Endothelial cell of umbilical vein (primary cell): ENCODE data around the gene SPACA6. TPM values are rescaled to one million over a fixed set of nuclear protein-coding genes. Genes with fewer than 3 reads are reported as not detected.

Experiments used
- BruUV-seq: library from RNA; stranded (reverse); fragments of 400-500 nt; replicated peaks from 2 replicates; lab custom pipeline; 2021; lab: Mats Ljungman, UMichigan
- CTCF ChIA-PET: fragments of 300-600, 350-600 bp; sonication (Branson Sonifier 250); formaldehyde crosslinking; loops from one replicate; lab custom pipeline; 2021; ENCODE audit warnings: antibody characterized with exemption, inconsistent platforms; lab: Charles Lee
- POLR2A ChIA-PET: fragments of 300-600, 350-600 bp; sonication (Branson Sonifier 250); formaldehyde crosslinking; loops from one replicate; lab custom pipeline; 2021; ENCODE audit warnings: antibody characterized with exemption, inconsistent platforms; lab: Charles Lee
- DNase-seq: peaks from one replicate; pipeline ENCODE4 v3.0.0-alpha.2; 2011; ENCODE audit warnings: low read depth, low spot score
- FAIRE-seq: peaks from 2 replicates; lab custom pipeline; 2011; peaks lifted over from hg19 to GRCh38; lab: Jason Lieb, UNC
- H2AFZ ChIP-seq: 2 replicates; pipeline ENCODE4 v1.6.0; 2012; ENCODE audit warnings: low read depth, low read length, control low read depth, inconsistent platforms
- H3K27ac ChIP-seq: 2 replicates; pipeline ENCODE4 v1.5.1; 2011; ENCODE audit warnings: low read depth, mild to moderate bottlenecking, control low read depth, low read length, moderate library complexity; ENCODE audit not compliant: insufficient read depth
- H3K27me3 ChIP-seq, 2 experiments: 2 replicates each; pipeline versions ENCODE4 v1.6.0 to v1.6.1; 2011; ENCODE audit warnings: low read length in 2 of 2, mixed read lengths in 1 of 2; ENCODE audit not compliant: control insufficient read depth in 2 of 2, insufficient read depth in 2 of 2
- H3K36me3 ChIP-seq, 2 experiments: 2 replicates in 1 of 2; 3 replicates in 1 of 2; pipeline ENCODE4 v1.5.1; 2011; ENCODE audit warnings: low read length in 2 of 2, mild to moderate bottlenecking in 1 of 2, moderate library complexity in 1 of 2; ENCODE audit not compliant: control insufficient read depth in 2 of 2, insufficient read depth in 2 of 2; ENCODE audit errors: extremely low read depth in 1 of 2
- H3K4me1 ChIP-seq: 3 replicates; pipeline ENCODE4 v1.5.1; 2011; ENCODE audit warnings: mild to moderate bottlenecking, low read length; ENCODE audit not compliant: control insufficient read depth, insufficient read depth; ENCODE audit errors: extremely low read depth
- H3K4me2 ChIP-seq: 2 replicates; pipeline ENCODE4 v1.6.1; 2011; ENCODE audit warnings: low read length, control low read depth, mixed read lengths; ENCODE audit not compliant: insufficient read depth
- H3K4me3 ChIP-seq, 3 experiments: fragments of 200-600 bp in 1 of 3; sonication (generic), shearing (Covaris generic) in 1 of 3; replicated peaks in 1 of 3; 2 replicates each; pipeline ENCODE4 v1.5.1; 2011 to 2016; ENCODE audit warnings: control low read depth in 3 of 3, low read length in 3 of 3, mild to moderate bottlenecking in 2 of 3, inconsistent platforms in 1 of 3, low read depth in 1 of 3, moderate library complexity in 1 of 3; ENCODE audit not compliant: insufficient read depth in 1 of 3
- H3K79me2 ChIP-seq: 2 replicates; pipeline ENCODE4 v1.6.0; 2012; ENCODE audit warnings: low read length, inconsistent platforms; ENCODE audit not compliant: control insufficient read depth, insufficient read depth
- H3K9ac ChIP-seq: replicated peaks from 2 replicates; pipeline ENCODE3; 2011; ENCODE audit warnings: low read length, control low read depth; ENCODE audit not compliant: insufficient read depth; ENCODE audit errors: extremely low read depth
- H3K9me1 ChIP-seq: replicated peaks from 3 replicates; pipeline ENCODE4 v1.6.0; 2011; ENCODE audit warnings: mild to moderate bottlenecking, low read length; ENCODE audit not compliant: control insufficient read depth, insufficient read depth; ENCODE audit errors: extremely low read depth
- H3K9me3 ChIP-seq: replicated peaks from 2 replicates; pipeline ENCODE4 v1.5.1; 2012; ENCODE audit warnings: low read length, inconsistent platforms; ENCODE audit not compliant: control insufficient read depth, insufficient read depth
- H4K20me1 ChIP-seq: replicated peaks from 2 replicates; pipeline ENCODE3; 2011; ENCODE audit warnings: mild to moderate bottlenecking, low read length; ENCODE audit not compliant: control insufficient read depth, insufficient read depth; ENCODE audit errors: extremely low read depth
- EZH2 ChIP-seq: IDR thresholded peaks from 2 replicates; pipeline ENCODE4 v1.6.1; 2012; ENCODE audit warnings: borderline replicate concordance, low read depth, mild to moderate bottlenecking, moderate library complexity, low read length, inconsistent platforms; ENCODE audit not compliant: severe bottlenecking
- FOS ChIP-seq: IDR thresholded peaks from 2 replicates; pipeline ENCODE4 v1.6.1; 2011; ENCODE audit warnings: mild to moderate bottlenecking, low read length, moderate library complexity, borderline replicate concordance; ENCODE audit not compliant: insufficient read depth
- GATA2 ChIP-seq: IDR thresholded peaks from 2 replicates; pipeline ENCODE4 v1.7.0; 2011; ENCODE audit warnings: low read depth, mild to moderate bottlenecking, moderate library complexity, mixed read lengths, low read length; ENCODE audit not compliant: insufficient read length, insufficient read depth
- JUN ChIP-seq: IDR thresholded peaks from 2 replicates; pipeline ENCODE4 v1.6.1; 2011; ENCODE audit warnings: borderline replicate concordance, low read depth; ENCODE audit not compliant: insufficient read length, insufficient read depth
- MAX ChIP-seq: IDR thresholded peaks from 2 replicates; pipeline ENCODE4 v1.6.1; 2011; ENCODE audit not compliant: insufficient read depth, insufficient read length
- MYC ChIP-seq: IDR thresholded peaks from one replicate; pipeline ENCODE4 v1.6.1; 2011; ENCODE audit warnings: mild to moderate bottlenecking, low read depth, low read length
- POLR2A ChIP-seq: IDR thresholded peaks from 2 replicates; pipeline ENCODE4 v1.6.1; 2012; ENCODE audit warnings: low read depth, mild to moderate bottlenecking, control low read depth, low read length
- POLR2AphosphoS5 ChIP-seq: IDR thresholded peaks from 2 replicates; pipeline ENCODE4 v1.6.1; 2012; ENCODE audit warnings: low read depth, mild to moderate bottlenecking, control low read depth, low read length, moderate library complexity; ENCODE audit not compliant: insufficient read depth
- dilution Hi-C: fragments of 300-500 bp; cut with MboI; formaldehyde crosslinking; loops from one replicate; pipeline ENCODE4 v1.15.0; 2019; ENCODE audit warnings: low sequenced_read_pairs; ENCODE audit not compliant: extremely low pct_ligation_motif_present
- intact Hi-C: fragments of 100-400 bp; cut with micrococcal nuclease; formaldehyde crosslinking; loops from one replicate; pipeline ENCODE4 v1.10.0; 2022
- polyA plus RNA-seq, 4 experiments: library from polyadenylated mRNA; depleted of rRNA in 3 of 4; stranded (reverse) in 3 of 4; unstranded in 1 of 4; fragments of >200 nt; gene quantifications; 2 replicates each; pipeline versions ENCODE4 v1.2.1 to v1.2.3, GENCODE V29; 2011 to 2012; ENCODE audit warnings: missing spikeins in 1 of 4
- total RNA-seq: library from RNA; stranded (reverse); gene quantifications from 2 replicates; pipeline ENCODE4 v1.2.3, GENCODE V29; 2021
- TF ChIP-seq, protein P1 (sequence below), 2 donors: IDR thresholded peaks; 1 replicate in 1 of 2; 2 replicates in 1 of 2; pipeline ENCODE4 v1.5.1; 2011; ENCODE audit warnings: low read length in 2 of 2, mild to moderate bottlenecking in 2 of 2, moderate library complexity in 2 of 2, control low read depth in 1 of 2, inconsistent platforms in 1 of 2, low read depth in 1 of 2; ENCODE audit not compliant: insufficient read depth in 1 of 2; ENCODE audit errors: extremely low read depth in 1 of 2

SPACA6 gene
- total and polyA plus RNA-seq, 2 donors (not counting 3 experiments of a cell fraction or from before 2014, with no cell fraction given), result 11.9 to 41.1 TPM

GRCh38 chr19:51694318-51695085 lies 1.4 kb downstream of the SPACA6 start:
- ChIA-PET CTCF (no interaction called here), POLR2A (no interaction called here)
- Histone ChIP-seq H4K20me1 (peaks cover 5% of the 10 kb centered on the region), H3K4me1 (peaks cover 10% of the 10 kb centered on the region), H2AFZ (no peak overlapping the region), H3K27ac (no peak overlapping the region), H3K79me2 (peaks cover 74% of the 10 kb centered on the region), H3K9me1 (no peaks in the 10 kb centered on the region), H3K4me3 (no peak overlapping the region), H3K27me3 (no peaks in the 10 kb centered on the region), H3K4me2 (no peak overlapping the region), H3K36me3 (peaks cover 17 to 46% of the 10 kb centered on the region in 2 experiments), H3K9ac (no peak overlapping the region), H3K9me3 (no peaks in the 10 kb centered on the region)
- intact Hi-C loops, result no loop called here
- no peak for TF ChIP-seq MYC
- no peak for TF ChIP-seq POLR2AphosphoS5
- TF ChIP-seq MAX, result no peak
- DNase-seq (no peak), FAIRE-seq (no peak)
- dilution Hi-C loops, result no loop called here
- BruUV-seq, result no TSS peak

GRCh38 chr19:51695088-51695487 lies 2.0 kb downstream of the SPACA6 start:
- no peak for FAIRE-seq
- Histone ChIP-seq H3K27me3 (no peaks in the 10 kb centered on the region), H4K20me1 (peaks cover 5% of the 10 kb centered on the region), H2AFZ (no peak overlapping the region), H3K9me1 (no peaks in the 10 kb centered on the region), H3K27ac (no peak overlapping the region), H3K79me2 (peaks cover 68% of the 10 kb centered on the region), H3K9me3 (no peaks in the 10 kb centered on the region), H3K4me2 (no peak overlapping the region), H3K9ac (no peak overlapping the region), H3K4me3 (no peak overlapping the region), H3K4me1 (peaks cover 10% of the 10 kb centered on the region), H3K36me3 (peaks cover 18 to 46% of the 10 kb centered on the region in 2 experiments)
- dilution Hi-C loops, result no loop called here
- TF ChIP-seq, protein P1, sequence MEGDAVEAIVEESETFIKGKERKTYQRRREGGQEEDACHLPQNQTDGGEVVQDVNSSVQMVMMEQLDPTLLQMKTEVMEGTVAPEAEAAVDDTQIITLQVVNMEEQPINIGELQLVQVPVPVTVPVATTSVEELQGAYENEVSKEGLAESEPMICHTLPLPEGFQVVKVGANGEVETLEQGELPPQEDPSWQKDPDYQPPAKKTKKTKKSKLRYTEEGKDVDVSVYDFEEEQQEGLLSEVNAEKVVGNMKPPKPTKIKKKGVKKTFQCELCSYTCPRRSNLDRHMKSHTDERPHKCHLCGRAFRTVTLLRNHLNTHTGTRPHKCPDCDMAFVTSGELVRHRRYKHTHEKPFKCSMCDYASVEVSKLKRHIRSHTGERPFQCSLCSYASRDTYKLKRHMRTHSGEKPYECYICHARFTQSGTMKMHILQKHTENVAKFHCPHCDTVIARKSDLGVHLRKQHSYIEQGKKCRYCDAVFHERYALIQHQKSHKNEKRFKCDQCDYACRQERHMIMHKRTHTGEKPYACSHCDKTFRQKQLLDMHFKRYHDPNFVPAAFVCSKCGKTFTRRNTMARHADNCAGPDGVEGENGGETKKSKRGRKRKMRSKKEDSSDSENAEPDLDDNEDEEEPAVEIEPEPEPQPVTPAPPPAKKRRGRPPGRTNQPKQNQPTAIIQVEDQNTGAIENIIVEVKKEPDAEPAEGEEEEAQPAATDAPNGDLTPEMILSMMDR (IDR thresholded peaks at IDR 0.05; ENCODE audit: extremely low read depth in 1 of 2, insufficient read depth in 1 of 2, low read depth in 1 of 2, low read length in 2 of 2), result no peak
- TF ChIP-seq POLR2A, result no peak
- no peak for TF ChIP-seq MAX
- no peak for TF ChIP-seq POLR2AphosphoS5
- TF ChIP-seq JUN, result no peak
- no peak for TF ChIP-seq FOS
- no peak for TF ChIP-seq MYC
- no peak for TF ChIP-seq EZH2
- TF ChIP-seq GATA2, result no peak
- DNase-seq, result no peak
- BruUV-seq, result no TSS peak
- ChIA-PET CTCF (no interaction called here), POLR2A (no interaction called here)
- intact Hi-C loops, result no loop called here
